ENCODE results near the gene PIGB. TPM values are rescaled to one million over a fixed set of nuclear protein-coding genes. Genes with fewer than 3 reads are reported as not detected.

The PIGB gene
- total and polyA plus RNA-seq, 2 of the 8 experiments (the other 6 are each of a cell fraction or from before 2014, with no cell fraction given), result 4.3 to 11.7 TPM

- Histone ChIP-seq H3K27ac (ENCODE audit: low read depth, low read length) (no peak overlapping the region), H2BK15ac (ENCODE audit: low read length) (no peak overlapping the region), H3K23ac (ENCODE audit: insufficient read length) (no peak overlapping the region), H3K23me2 (ENCODE audit: low read depth, low read length) (no peaks in the 10 kb centered on the region), H4K20me1 (replicated peaks in 1 of 2; ENCODE audit: control insufficient read depth in 1 of 2, insufficient read depth in 2 of 2, low read length in 2 of 2) (peaks cover 0 to 1% of the 10 kb centered on the region in 2 experiments), H3K9me3 (ENCODE audit: insufficient read depth in 2 of 2, low read depth in 1 of 2, low read length in 1 of 2) (no peaks in the 10 kb centered on the region), H4K5ac (ENCODE audit: insufficient read length, low read depth, low read length) (no peak overlapping the region), H4K8ac (ENCODE audit: extremely low read depth, insufficient read depth, low read length) (no peak overlapping the region), H3K4ac (replicated peaks; ENCODE audit: insufficient read length, low read depth, low read length) (no peak overlapping the region), H3K27me3 (replicated peaks in 1 of 4; ENCODE audit: control insufficient read depth in 3 of 4, extremely low read depth in 1 of 4, insufficient read depth in 3 of 4, low read length in 3 of 4) (no peaks in the 10 kb centered on the region), H3K36me3 (ENCODE audit: control insufficient read depth in 2 of 4, insufficient read depth in 4 of 4, low read length in 3 of 4) (no peaks in the 10 kb centered on the region), H3K79me1 (ENCODE audit: low read depth, low read length) (no peaks in the 10 kb centered on the region), H3K56ac (replicated peaks; ENCODE audit: insufficient read length, low read depth, low read length) (no peak overlapping the region), H2AFZ (ENCODE audit: low read length) (no peak overlapping the region), H2AK5ac (ENCODE audit: low read depth, low read length) (no peak overlapping the region), H2BK20ac (ENCODE audit: low read length) (no peak overlapping the region), H4K91ac (replicated peaks; ENCODE audit: insufficient read length, low read length) (no peak overlapping the region), H3K4me1 (replicated peaks in 1 of 4; ENCODE audit: control insufficient read depth in 3 of 4, insufficient read depth in 4 of 4, low read length in 3 of 4) (no peaks in the 10 kb centered on the region), H2BK5ac (ENCODE audit: low read depth, low read length) (no peak overlapping the region), H3K14ac (ENCODE audit: insufficient read length) (no peak overlapping the region), H2BK12ac (ENCODE audit: low read depth, low read length) (no peak overlapping the region), H3K9ac (replicated peaks in 1 of 4; ENCODE audit: extremely low read depth in 1 of 4, low read depth in 3 of 4, low read length in 3 of 4) (no peak overlapping the region), H3K4me2 (ENCODE audit: insufficient read depth in 1 of 2, low read depth in 2 of 2, low read length in 2 of 2) (no peak overlapping the region), H3K79me2 (ENCODE audit: control insufficient read depth in 1 of 2, insufficient read depth in 2 of 2, low read length in 2 of 2) (no peaks in the 10 kb centered on the region), H3K4me3 (ENCODE audit: extremely low read depth in 1 of 4, insufficient read depth in 2 of 4, low read depth in 3 of 4, low read length in 4 of 4) (no peak overlapping the region), H2BK120ac (replicated peaks; ENCODE audit: low read depth, low read length) (no peak overlapping the region), H3K18ac (ENCODE audit: extremely low read depth, low read length) (no peak overlapping the region)
- POLR2A ChIA-PET (ENCODE audit: partially characterized antibody), result no interaction called here
- FAIRE-seq (no peak), DNase-seq (ENCODE audit: low read depth in 1 of 2, low spot score in 2 of 2) (no peak)
- TF ChIP-seq TBP (IDR thresholded peaks at IDR 0.05; ENCODE audit: low read depth, low read length) (no peak), POU5F1 (IDR thresholded peaks at IDR 0.05; ENCODE audit: low read depth, low read length) (no peak), RBBP5 (IDR thresholded peaks at IDR 0.05; ENCODE audit: borderline replicate concordance, low read depth, low read length) (no peak), MAFK (IDR thresholded peaks at IDR 0.05; ENCODE audit: low read depth, low read length) (no peak), TAF1 (IDR thresholded peaks at IDR 0.05; ENCODE audit: low read depth, low read length) (no peak), RNF2 (IDR thresholded peaks at IDR 0.05; ENCODE audit: borderline replicate concordance, low read depth, low read length, missing control alignments, poor library complexity, severe bottlenecking) (no peak), JUN (IDR thresholded peaks at IDR 0.05; ENCODE audit: low read depth, low read length) (no peak), GABPA (IDR thresholded peaks at IDR 0.05; ENCODE audit: borderline replicate concordance, insufficient read depth, low read length) (no peak), TAF7 (optimal IDR thresholded peaks at IDR 0.05; ENCODE audit: borderline replicate concordance, low read depth, low read length) (no peak), NANOG (IDR thresholded peaks at IDR 0.05; ENCODE audit: insufficient read depth, low read depth, low read length, poor library complexity, severe bottlenecking) (no peak), HDAC6 (IDR thresholded peaks at IDR 0.05; ENCODE audit: low read depth, low read length) (no peak)
- CTCF ChIA-PET (ENCODE audit: partially characterized antibody), result no interaction called here
- WGBS, 2 experiments (ENCODE audit: extremely low coverage in 1 of 2, insufficient coverage in 1 of 2, insufficient read length in 1 of 2, insufficient replicate concordance in 2 of 2, low coverage in 1 of 2, low lambda C conversion rate in 2 of 2, missing lambda C conversion rate in 1 of 2), result 85% methylated on average over 1 of the region's 1 CpG; no CpG with 5 or more reads in 1 of the 2 experiments
Observed at GRCh38 chr15:55334997-55335396, 16.0 kb downstream of the PIGB start.

Measured in H1 (cell line).